ENCODE results near the gene MPRIP. TPM values are rescaled to one million over a fixed set of nuclear protein-coding genes. Genes with fewer than 3 reads are reported as not detected.
"Not testable (repeated sequence)": the region's sequence is repeated elsewhere in the genome, so short reads cannot be mapped to it uniquely, and the experiment has no call there.

Gene MPRIP
- total and polyA plus RNA-seq, 2 donors (not counting 3 experiments of a cell fraction or from before 2014, with no cell fraction given), result 94.6 to 246 TPM

DNA sequence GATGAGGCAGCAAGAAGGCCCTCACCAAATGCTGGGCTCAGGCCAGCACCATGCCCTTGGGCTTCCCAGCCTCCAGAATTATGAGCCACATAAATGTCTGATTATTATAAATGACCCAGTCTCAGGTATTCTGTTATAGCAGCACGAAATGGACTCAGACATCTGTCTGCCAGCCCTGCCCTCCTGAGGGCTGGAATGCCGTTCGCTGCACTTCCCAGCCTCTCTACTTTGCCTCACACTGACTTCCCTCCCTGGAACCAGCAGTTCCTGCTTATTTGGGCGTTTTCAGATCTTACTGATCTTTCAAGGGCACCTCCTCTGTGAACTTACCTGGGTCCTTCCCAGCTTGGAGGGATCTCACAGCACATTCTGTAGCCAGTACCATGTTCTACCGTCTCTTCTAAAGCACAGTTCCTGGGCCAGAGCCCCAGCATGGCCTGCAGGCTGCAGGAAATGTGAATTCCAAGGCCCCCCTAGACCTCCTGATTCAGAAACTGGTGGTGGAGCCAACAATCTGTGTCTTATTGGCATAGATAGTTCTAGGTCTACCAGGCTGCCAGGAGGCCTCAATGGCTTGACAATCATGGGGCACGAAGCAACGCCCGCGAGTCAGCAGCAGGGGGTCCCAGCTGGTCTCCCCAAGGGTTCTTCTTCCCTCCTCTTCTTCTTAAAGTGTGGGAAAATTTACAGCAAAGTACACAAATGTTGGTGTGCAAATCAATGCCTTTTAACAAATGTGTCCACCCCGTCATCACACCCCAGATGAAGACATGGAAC is 33.4 kb upstream of the MPRIP start:
- DNase-seq (ENCODE audit: low read depth, low spot score); H3K36me3 ChIP-seq (ENCODE audit: control insufficient read depth in 2 of 2, extremely low read depth in 1 of 2, insufficient read depth in 2 of 2, low read length in 2 of 2); H3K9ac ChIP-seq (replicated peaks; ENCODE audit: extremely low read depth, insufficient read depth, low read length); dilution Hi-C loops (cut with MboI; ENCODE audit: extremely low pct_ligation_motif_present, low sequenced_read_pairs); H3K4me3 ChIP-seq (replicated peaks in 1 of 3; ENCODE audit: insufficient read depth in 1 of 3, low read depth in 1 of 3, low read length in 3 of 3); H3K9me1 ChIP-seq (replicated peaks; ENCODE audit: control insufficient read depth, extremely low read depth, insufficient read depth, low read length); H3K27me3 ChIP-seq (ENCODE audit: control insufficient read depth in 2 of 2, insufficient read depth in 2 of 2, low read length in 2 of 2); H2AFZ ChIP-seq (ENCODE audit: low read depth, low read length); CTCF ChIA-PET; H3K9me3 ChIP-seq (replicated peaks; ENCODE audit: control insufficient read depth, insufficient read depth, low read length); BruUV-seq (replicated peaks); H3K79me2 ChIP-seq (ENCODE audit: control insufficient read depth, insufficient read depth, low read length); H3K4me1 ChIP-seq (ENCODE audit: control insufficient read depth, extremely low read depth, insufficient read depth, low read length); POLR2A ChIA-PET; H3K27ac ChIP-seq (ENCODE audit: insufficient read depth, low read depth, low read length); H4K20me1 ChIP-seq (replicated peaks; ENCODE audit: control insufficient read depth, extremely low read depth, insufficient read depth, low read length); H3K4me2 ChIP-seq (ENCODE audit: insufficient read depth, low read length): not testable (repeated sequence)
- FAIRE-seq, result peak; percentile 26
- intact Hi-C loops (cut with micrococcal nuclease), result loop anchor here (10.0 kb wide), 3 partner anchors 56 to 306 kb away; partner anchors contain the start of gene FLCN

DNA sequence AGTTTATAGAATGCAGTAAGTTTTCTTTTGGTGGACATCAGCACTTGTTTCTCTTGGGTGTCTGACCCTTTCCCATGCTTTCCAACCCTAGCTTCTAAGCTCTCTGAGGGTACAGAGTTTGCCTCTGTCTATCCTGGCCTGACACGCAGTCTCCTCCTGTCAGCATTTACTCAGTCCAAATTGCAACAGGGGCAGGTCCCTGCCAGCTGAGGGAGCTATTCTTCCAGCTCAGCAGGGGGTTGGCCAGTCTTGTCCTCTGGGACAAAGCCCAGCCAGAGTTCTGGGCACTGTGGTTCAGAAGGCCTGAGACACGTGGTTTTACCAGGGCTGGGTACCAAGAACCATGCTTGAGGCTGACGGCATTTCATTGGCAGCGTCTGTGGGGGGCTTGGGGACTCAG is 32.3 kb upstream of the MPRIP start:
- H3K9ac ChIP-seq (replicated peaks; ENCODE audit: extremely low read depth, insufficient read depth, low read length); H3K9me3 ChIP-seq (replicated peaks; ENCODE audit: control insufficient read depth, insufficient read depth, low read length); H3K4me2 ChIP-seq (ENCODE audit: insufficient read depth, low read length); H3K27ac ChIP-seq (ENCODE audit: insufficient read depth, low read depth, low read length); POLR2A ChIA-PET; H3K4me1 ChIP-seq (ENCODE audit: control insufficient read depth, extremely low read depth, insufficient read depth, low read length); H3K36me3 ChIP-seq (ENCODE audit: control insufficient read depth in 2 of 2, extremely low read depth in 1 of 2, insufficient read depth in 2 of 2, low read length in 2 of 2); BruUV-seq (replicated peaks); H4K20me1 ChIP-seq (replicated peaks; ENCODE audit: control insufficient read depth, extremely low read depth, insufficient read depth, low read length); dilution Hi-C loops (cut with MboI; ENCODE audit: extremely low pct_ligation_motif_present, low sequenced_read_pairs); H3K4me3 ChIP-seq (replicated peaks in 1 of 3; ENCODE audit: insufficient read depth in 1 of 3, low read depth in 1 of 3, low read length in 3 of 3); FAIRE-seq; H3K27me3 ChIP-seq (ENCODE audit: control insufficient read depth in 2 of 2, insufficient read depth in 2 of 2, low read length in 2 of 2); H3K79me2 ChIP-seq (ENCODE audit: control insufficient read depth, insufficient read depth, low read length); DNase-seq (ENCODE audit: low read depth, low spot score); H2AFZ ChIP-seq (ENCODE audit: low read depth, low read length); H3K9me1 ChIP-seq (replicated peaks; ENCODE audit: control insufficient read depth, extremely low read depth, insufficient read depth, low read length): not testable (repeated sequence)
- CTCF ChIA-PET, result interaction anchor here (0.7 kb wide), 1 partner anchor 28 kb away, joined by 3 read pairs; no protein-coding TSS in a partner anchor
- intact Hi-C loops (cut with micrococcal nuclease), result loop anchor here (10.0 kb wide), 3 partner anchors 55 to 305 kb away; partner anchors contain the start of gene FLCN

DNA sequence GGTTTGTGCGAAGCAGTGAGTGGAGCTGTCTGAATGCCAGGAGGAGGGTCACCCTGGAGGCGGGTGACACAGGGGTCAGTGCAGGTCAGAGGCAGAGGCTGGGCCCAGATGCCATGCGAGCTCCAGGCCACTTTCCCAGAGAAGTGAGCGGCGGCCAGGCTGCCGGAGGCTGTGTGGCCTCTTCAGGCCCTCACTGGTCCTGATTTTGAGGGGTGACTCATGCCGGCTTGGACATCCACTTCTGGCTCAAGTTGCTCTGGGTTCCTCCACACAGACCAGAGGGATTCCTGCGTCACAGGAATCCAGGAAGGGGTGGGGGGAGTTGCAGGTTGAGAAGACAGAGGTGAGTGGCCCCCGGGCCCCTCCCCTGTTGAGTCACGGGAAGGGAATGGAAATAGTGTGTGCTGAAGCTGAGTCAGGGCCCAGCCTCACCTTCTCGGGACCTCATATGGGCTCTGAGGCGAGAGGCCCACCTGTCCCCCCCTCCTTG is 31.7 kb upstream of the MPRIP start:
- H3K27me3 ChIP-seq (ENCODE audit: control insufficient read depth in 2 of 2, insufficient read depth in 2 of 2, low read length in 2 of 2); H3K9me1 ChIP-seq (replicated peaks; ENCODE audit: control insufficient read depth, extremely low read depth, insufficient read depth, low read length); H3K4me2 ChIP-seq (ENCODE audit: insufficient read depth, low read length); POLR2A ChIA-PET; H4K20me1 ChIP-seq (replicated peaks; ENCODE audit: control insufficient read depth, extremely low read depth, insufficient read depth, low read length); H2AFZ ChIP-seq (ENCODE audit: low read depth, low read length); H3K36me3 ChIP-seq (ENCODE audit: control insufficient read depth in 2 of 2, extremely low read depth in 1 of 2, insufficient read depth in 2 of 2, low read length in 2 of 2); CTCF ChIA-PET; intact Hi-C loops (cut with micrococcal nuclease); FAIRE-seq; BruUV-seq (replicated peaks); H3K9ac ChIP-seq (replicated peaks; ENCODE audit: extremely low read depth, insufficient read depth, low read length); dilution Hi-C loops (cut with MboI; ENCODE audit: extremely low pct_ligation_motif_present, low sequenced_read_pairs); H3K79me2 ChIP-seq (ENCODE audit: control insufficient read depth, insufficient read depth, low read length); H3K4me3 ChIP-seq (replicated peaks in 1 of 3; ENCODE audit: insufficient read depth in 1 of 3, low read depth in 1 of 3, low read length in 3 of 3); DNase-seq (ENCODE audit: low read depth, low spot score); H3K4me1 ChIP-seq (ENCODE audit: control insufficient read depth, extremely low read depth, insufficient read depth, low read length); H3K9me3 ChIP-seq (replicated peaks; ENCODE audit: control insufficient read depth, insufficient read depth, low read length): not testable (repeated sequence)
- peak overlapping the region; percentile 24 for H3K27ac ChIP-seq (ENCODE audit: insufficient read depth, low read depth, low read length)

DNA sequence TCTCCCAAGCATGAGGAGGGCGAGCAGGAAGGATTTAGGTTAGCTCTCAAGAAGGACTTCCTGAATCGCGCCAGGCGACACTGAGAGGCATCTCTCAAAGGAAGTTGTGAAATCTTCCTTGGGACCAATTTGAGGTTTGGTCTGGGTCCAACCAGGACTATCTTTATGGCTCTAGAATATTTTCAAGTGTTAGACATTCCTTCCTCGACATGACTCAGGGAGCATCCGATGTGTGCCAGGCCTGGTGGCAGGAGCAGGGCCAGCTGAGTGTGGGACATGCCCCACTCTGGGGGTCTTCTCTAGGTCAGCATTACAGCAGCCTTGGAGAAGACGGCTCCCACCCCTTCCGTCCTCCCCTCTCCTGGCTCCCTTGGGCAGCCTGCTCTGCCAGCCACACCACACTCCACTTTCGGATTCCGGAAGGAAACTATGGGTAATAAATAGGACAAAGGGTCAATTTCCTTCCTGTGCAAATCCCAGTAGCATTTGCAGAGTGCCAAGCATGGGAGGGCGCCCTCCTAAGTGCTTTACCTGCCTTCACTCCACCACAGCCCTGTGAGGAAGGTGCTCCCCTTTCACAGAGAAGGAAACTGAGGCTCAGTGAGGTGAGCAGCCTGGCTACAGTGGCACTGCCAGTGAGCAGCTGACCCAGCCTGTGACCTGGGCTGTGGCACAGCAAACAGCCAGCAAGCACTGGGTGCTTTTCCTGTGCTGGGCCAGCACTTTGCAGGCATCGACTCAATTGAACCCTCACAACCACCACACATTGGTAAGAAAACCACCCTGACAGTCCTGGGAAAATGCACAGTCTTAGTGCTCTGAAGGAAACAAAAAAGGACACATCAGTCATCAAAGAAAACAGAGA is 31.0 kb upstream of the MPRIP start:
- DNase-seq (ENCODE audit: low read depth, low spot score); dilution Hi-C loops (cut with MboI; ENCODE audit: extremely low pct_ligation_motif_present, low sequenced_read_pairs); H4K20me1 ChIP-seq (replicated peaks; ENCODE audit: control insufficient read depth, extremely low read depth, insufficient read depth, low read length); BruUV-seq (replicated peaks); H3K4me1 ChIP-seq (ENCODE audit: control insufficient read depth, extremely low read depth, insufficient read depth, low read length); H3K9me1 ChIP-seq (replicated peaks; ENCODE audit: control insufficient read depth, extremely low read depth, insufficient read depth, low read length); H3K9ac ChIP-seq (replicated peaks; ENCODE audit: extremely low read depth, insufficient read depth, low read length); intact Hi-C loops (cut with micrococcal nuclease); CTCF ChIA-PET; H3K4me3 ChIP-seq (replicated peaks in 1 of 3; ENCODE audit: insufficient read depth in 1 of 3, low read depth in 1 of 3, low read length in 3 of 3); H3K27me3 ChIP-seq (ENCODE audit: control insufficient read depth in 2 of 2, insufficient read depth in 2 of 2, low read length in 2 of 2); H2AFZ ChIP-seq (ENCODE audit: low read depth, low read length); POLR2A ChIA-PET; H3K36me3 ChIP-seq (ENCODE audit: control insufficient read depth in 2 of 2, extremely low read depth in 1 of 2, insufficient read depth in 2 of 2, low read length in 2 of 2); H3K9me3 ChIP-seq (replicated peaks; ENCODE audit: control insufficient read depth, insufficient read depth, low read length); H3K79me2 ChIP-seq (ENCODE audit: control insufficient read depth, insufficient read depth, low read length): not testable (repeated sequence)
- Histone ChIP-seq H3K27ac (ENCODE audit: insufficient read depth, low read depth, low read length) (peak overlapping the region; percentile 24), H3K4me2 (ENCODE audit: insufficient read depth, low read length) (peak overlapping the region; percentile 21)
- FAIRE-seq, result peak; percentile 100

All from endothelial cell of umbilical vein (primary cell).